ENCODE measurements around the gene BCL2L12. TPM values are rescaled to one million over a fixed set of nuclear protein-coding genes. Genes with fewer than 3 reads are reported as not detected.

Gene BCL2L12
- total and polyA plus RNA-seq, 12 donors = 3.3 to 16.3 (median 9.9) TPM

DNA sequence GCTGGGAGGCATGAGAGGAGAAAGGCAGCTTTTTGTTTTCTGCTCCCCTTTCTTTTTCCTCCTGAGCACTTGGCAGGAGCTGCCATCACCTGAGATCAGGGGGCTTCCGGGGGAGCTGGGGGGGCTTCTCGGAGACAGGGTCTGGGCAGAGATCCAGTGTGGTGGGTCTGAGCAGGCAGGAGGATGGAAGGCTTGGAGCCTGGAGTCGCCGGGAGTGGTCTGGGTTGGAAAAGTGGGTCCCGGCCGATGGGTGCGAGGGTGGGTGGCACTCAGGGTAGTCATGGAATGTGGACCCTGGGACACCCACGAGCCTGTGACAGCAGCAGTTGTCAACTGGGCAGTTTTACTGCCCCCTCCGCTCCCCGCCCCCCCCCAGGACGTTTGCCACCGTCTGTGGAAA, 21.4 kb downstream of the BCL2L12 start:
- Histone ChIP-seq H3K9me3 (replicated peaks in 1 of 3) (no peaks in the 10 kb centered on the region), H3K36me3 (replicated peaks in 1 of 2) (peaks cover 0 to 43% of the 10 kb centered on the region in 2 donors), H3K27ac (peak overlapping the region in 1 of 5 donors; percentile 47), H3K27me3 (no peaks in the 10 kb centered on the region), H3K4me1 (replicated peaks in 1 of 2) (peaks cover 5 to 29% of the 10 kb centered on the region in 2 donors), H3K4me3 (no peak overlapping the region)
- no peak for TF ChIP-seq POLR2A (IDR thresholded peaks at IDR 0.05)
- TF ChIP-seq, protein P1, sequence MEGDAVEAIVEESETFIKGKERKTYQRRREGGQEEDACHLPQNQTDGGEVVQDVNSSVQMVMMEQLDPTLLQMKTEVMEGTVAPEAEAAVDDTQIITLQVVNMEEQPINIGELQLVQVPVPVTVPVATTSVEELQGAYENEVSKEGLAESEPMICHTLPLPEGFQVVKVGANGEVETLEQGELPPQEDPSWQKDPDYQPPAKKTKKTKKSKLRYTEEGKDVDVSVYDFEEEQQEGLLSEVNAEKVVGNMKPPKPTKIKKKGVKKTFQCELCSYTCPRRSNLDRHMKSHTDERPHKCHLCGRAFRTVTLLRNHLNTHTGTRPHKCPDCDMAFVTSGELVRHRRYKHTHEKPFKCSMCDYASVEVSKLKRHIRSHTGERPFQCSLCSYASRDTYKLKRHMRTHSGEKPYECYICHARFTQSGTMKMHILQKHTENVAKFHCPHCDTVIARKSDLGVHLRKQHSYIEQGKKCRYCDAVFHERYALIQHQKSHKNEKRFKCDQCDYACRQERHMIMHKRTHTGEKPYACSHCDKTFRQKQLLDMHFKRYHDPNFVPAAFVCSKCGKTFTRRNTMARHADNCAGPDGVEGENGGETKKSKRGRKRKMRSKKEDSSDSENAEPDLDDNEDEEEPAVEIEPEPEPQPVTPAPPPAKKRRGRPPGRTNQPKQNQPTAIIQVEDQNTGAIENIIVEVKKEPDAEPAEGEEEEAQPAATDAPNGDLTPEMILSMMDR (IDR thresholded peaks at IDR 0.05) = no peak
- DNase-seq = no peak
- WGBS, 4 donors = 64 to 90% (median 78%) methylated on average over 7 to 12 of the region's 12 CpGs
- intact Hi-C loops (cut with DNase I) = no loop called here

- WGBS, 4 donors = 69 to 84% (median 76%) methylated on average over 18 to 26 of the region's 26 CpGs
- no peaks in the 10 kb centered on the region for H3K9me3 ChIP-seq (replicated peaks in 1 of 3)
- intact Hi-C loops (cut with DNase I) = no loop called here
- peak in 3 of 7 donors; percentile 27 to 62 (median 40) for DNase-seq
- peaks cover 0 to 37% of the 10 kb centered on the region in 2 donors for H3K36me3 ChIP-seq (replicated peaks in 1 of 2)
- no peaks in the 10 kb centered on the region for H3K27me3 ChIP-seq
- TF ChIP-seq POLR2A (IDR thresholded peaks at IDR 0.05) = no peak
- TF ChIP-seq, protein P1 (IDR thresholded peaks at IDR 0.05) = no peak
- H3K4me3 ChIP-seq = no peak overlapping the region
- H3K4me1 ChIP-seq (replicated peaks in 1 of 2) = peaks cover 3 to 25% of the 10 kb centered on the region in 2 donors
- peak overlapping the region in 1 of 5 donors; percentile 47 for H3K27ac ChIP-seq
Observed at GRCh38 chr19:49687566-49688316, 22.0 kb downstream of the BCL2L12 start.

DNA sequence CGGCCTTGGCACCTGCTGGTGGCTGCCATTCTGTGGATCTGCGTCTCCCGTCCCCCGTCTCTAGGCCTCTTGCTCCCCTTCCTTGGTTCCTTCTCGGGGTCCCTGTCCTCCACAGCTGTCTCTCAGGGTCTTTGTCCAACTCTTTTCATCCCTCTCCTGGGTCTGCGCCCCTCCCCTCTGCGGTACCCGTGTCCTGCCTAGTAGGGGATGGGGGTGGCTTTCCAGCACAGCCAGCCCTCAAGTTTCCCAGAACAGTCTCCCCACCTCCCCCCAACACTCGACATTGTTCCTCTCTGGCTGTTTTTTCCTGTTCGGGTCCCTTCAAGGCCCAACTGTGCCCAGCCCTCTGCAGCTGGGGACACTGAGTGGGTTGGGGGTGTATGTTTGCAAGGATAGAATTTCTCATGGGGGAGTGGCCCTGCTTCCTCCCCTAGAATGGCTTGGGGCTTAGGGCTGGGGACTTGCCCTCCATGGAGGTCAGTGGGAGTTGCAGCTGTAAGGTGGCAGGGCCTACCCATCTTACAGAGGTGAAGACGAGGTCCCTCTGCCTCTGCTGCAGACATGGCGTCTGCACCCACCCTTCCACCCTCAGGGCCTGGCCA, 22.9 kb downstream of the BCL2L12 start:
- Histone ChIP-seq H3K4me3 (no peak overlapping the region), H3K27me3 (no peaks in the 10 kb centered on the region), H3K36me3 (replicated peaks in 1 of 2) (peaks cover 0 to 29% of the 10 kb centered on the region in 2 donors), H3K4me1 (replicated peaks in 1 of 2) (peaks cover 3 to 25% of the 10 kb centered on the region in 2 donors), H3K9me3 (replicated peaks in 1 of 3) (no peaks in the 10 kb centered on the region), H3K27ac (peak overlapping the region in 1 of 5 donors; percentile 3)
- intact Hi-C loops (cut with DNase I) = no loop called here
- TF ChIP-seq POLR2A (IDR thresholded peaks at IDR 0.05) = no peak
- TF ChIP-seq, protein P1 (IDR thresholded peaks at IDR 0.05) = no peak
- no peak for DNase-seq
- WGBS, 4 donors = 74 to 76% (median 76%) methylated on average over 10 to 12 of the region's 12 CpGs

Measured in adrenal gland (tissue), 12 donors.